HL-60/S4 (cell line): Measurements from ENCODE around the gene RAB3D.
"Not testable (repeated sequence)": the region's sequence is repeated elsewhere in the genome, so short reads cannot be mapped to it uniquely, and the experiment has no call there.

Experiments
- in situ Hi-C: fragments of 300-500 bp; cut with MboI; formaldehyde crosslinking; loops from 2 replicates; pipeline ENCODE4 v1.14.3; 2022; ENCODE audit warnings: low sequenced_read_pairs

The RAB3D gene, protein sequence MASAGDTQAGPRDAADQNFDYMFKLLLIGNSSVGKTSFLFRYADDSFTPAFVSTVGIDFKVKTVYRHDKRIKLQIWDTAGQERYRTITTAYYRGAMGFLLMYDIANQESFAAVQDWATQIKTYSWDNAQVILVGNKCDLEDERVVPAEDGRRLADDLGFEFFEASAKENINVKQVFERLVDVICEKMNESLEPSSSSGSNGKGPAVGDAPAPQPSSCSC

DNA sequence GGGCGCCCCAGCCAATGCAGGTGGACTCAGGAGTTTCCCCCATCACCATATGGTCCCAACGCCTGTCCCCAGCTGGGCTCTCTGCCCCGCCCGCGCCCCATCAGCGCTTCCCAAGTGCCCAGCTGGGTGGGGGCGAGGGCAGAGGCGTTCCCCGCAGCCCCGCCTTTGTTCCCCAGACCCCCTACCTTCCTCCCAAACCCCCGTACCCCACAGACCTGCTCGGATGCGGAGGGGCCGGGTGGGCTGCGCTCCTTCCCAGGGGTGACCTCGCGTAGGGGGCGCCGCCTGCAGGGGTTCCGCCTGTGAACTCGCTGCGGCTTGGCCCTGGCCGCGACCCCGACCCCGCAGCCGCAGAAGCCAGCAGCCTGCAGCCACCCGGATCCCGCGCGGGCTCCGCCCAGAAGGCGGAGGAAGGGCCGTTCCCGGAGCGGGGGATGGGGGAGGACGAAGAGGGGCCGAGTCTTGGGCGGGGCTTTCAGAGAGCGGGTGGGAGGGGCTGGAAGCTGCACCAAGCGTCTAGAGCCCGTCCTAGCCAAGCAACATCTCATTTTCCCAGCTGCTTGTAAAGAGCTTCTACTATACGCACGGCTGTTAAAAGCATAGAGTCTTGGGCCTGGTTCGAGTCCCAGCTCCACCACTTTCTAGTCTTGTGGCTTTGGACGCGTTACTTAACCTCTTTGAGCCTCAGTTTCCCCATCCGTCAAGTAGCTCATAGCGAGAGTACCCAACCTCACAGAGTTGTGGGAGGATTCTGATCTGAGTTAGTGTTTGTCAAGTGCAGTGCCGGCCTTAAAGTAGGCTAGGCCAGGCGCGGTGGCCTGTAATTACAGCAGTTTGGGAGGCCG lies at the start of gene RAB3D:
Gene RAB3D, minus strand, starts transcription at position 404 of the 845 bp plus-strand sequence. CDS start 2,258 bp downstream, outside the sequence.
- in situ Hi-C loops = no loop called here

DNA sequence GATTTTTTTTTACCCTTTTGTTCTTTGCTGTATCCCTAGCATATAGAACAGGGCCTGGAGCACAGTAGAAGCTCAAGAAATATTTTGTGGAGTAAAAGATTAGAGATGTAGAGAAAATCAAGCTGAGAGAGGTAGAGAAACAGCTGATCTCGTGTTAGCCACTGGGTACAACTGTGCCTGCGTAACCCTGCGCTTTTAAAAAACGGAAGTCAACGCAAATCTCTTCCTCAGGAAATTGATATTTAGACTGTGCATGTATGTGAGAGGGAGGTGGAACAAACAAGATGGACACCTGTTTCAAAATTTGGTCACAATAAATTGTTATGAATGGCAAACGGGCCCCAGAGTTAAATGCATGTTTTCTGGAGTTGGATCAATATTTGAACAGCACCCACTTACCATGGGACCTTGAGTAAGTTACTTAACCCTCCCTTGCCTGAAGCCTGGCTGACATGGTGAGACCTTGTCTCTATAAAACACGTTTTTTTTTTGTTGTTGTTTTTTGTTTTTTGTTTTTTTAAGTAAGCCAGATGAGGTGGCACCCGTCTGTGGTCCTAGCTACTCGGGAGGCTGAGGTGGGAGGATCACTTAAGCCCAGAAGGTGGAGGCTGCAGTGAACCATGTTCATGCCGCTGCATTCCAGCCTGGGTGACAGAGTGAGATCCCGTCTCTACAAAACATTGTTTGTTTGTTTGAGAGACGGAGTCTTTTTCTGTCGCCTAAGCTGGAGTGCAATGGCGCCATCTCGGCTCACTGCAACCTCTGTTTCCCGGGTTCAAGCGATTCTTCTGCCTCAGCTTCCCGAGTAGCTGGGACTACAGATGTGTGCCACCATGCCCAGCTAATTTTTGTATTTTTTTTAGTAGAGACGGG lies 47.9 kb upstream of the RAB3D start:
- in situ Hi-C loops = no loop called here

DNA sequence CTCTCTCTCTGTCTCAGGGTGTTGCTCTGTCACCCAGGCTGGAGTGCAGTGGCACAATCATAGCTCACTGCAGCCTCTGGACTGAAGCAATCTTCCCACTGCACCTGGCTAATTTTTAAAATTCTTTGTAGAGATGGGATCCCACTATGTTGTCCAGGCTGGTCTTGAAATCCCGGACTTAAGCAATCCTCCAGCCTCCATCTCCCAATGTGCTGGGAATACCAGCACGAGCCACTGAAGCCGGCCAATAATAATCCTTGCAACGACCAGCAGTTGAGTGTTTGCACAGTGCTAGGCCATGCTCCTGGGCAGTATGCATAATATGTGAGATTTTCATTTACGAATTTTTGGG lies 45.3 kb upstream of the RAB3D start:
- in situ Hi-C loops = no loop called here

DNA sequence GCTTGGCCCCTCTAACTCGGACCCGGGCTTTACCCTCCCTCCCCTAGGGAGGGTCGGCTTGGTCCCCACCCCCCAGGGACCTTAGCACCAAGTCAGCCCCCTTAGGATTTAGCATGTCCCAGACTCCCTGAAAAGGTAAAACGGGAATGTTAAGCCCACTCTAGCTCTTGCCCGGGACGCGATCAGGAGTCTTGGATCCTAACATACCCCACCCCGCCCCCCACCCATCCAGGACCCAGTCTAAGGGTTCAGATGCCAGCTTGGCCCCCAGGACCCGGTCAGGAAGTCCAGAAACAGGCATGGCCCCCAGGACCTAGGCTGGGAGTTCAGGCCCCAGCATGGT lies 44.2 kb upstream of the RAB3D start:
- in situ Hi-C loops = no loop called here

DNA sequence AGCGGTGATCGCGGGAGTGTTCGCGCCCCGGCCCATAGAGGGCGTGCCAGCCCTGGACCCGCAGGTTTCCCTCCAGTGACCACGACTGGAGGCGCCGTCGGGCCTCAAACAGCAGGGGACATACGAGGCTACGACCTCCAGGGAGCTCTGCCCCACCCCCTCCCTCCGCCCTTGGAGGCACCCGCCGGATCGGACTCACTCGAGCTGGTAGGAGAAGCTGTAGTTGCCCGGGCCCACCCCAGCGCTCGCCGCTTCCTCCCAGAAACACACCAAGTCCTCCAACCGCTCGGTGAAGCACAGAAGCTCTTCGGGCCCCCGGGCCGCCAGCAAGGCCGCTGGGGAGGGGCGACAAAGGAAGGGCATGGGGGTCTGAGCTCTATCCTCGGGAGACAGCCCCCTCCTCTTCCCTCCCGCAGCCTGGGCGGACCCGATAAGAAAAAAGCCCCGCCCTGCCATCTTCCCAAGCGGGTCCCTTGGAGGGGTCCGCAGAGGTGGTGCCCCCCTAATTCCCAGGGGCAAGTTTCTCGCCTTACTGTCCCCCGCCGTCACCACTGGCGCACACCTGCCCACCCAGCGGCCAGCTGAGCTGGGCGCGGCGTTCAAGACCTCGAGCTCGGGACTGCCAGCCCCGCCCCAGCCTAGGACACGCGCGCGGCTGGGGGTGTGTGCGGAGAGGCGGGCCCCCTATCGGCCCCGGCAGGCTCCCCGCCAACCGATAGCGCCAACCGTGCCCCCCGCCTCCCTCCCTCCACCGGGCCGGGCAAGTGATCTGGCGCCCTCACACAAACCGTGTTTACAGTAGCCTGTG lies 43.6 kb upstream of the RAB3D start:
- in situ Hi-C loops = no loop called here

DNA sequence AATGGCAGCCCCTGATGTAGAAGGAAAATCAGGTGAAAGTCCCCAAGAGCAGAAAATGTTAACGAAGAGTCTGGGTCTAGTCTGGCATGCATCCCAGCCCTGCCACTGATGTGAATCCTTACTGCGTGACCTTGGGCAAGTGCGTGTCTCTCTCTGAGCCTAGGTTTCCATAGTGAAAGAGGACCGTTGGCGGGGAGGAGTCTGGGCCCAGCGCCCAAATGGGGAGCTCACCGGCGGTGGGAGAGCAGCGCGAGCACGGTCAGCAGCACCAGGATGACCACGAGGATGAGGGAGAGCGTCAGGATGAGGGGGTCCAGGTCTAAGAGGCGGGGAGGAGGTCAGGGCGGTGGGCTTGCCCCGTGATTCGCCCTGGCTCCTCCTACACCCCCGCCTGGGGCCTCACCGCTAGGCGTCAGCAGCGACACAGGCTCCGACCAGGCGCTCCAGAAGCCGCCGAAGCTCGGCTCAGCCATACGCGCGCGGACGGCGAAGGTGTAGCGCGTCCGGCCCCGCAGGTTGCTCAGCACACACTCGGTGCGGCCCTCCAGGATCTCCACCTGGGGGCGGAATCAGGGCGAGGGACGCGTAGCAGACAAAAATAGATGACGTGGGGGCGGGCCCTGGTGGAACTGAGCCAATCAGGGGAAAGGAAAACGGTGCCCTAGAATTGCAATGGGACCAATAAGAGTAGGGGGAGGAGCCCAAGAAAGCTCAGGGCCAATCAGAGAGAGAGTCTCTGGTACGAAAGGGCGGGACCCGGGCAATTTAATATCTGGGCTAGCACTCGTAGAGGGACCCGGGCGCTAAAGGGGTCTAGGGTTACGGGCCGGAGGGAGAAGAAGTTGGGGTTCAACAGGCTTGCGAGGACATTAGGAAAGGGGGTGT lies 41.4 kb upstream of the RAB3D start:
- in situ Hi-C loops = no loop called here

DNA sequence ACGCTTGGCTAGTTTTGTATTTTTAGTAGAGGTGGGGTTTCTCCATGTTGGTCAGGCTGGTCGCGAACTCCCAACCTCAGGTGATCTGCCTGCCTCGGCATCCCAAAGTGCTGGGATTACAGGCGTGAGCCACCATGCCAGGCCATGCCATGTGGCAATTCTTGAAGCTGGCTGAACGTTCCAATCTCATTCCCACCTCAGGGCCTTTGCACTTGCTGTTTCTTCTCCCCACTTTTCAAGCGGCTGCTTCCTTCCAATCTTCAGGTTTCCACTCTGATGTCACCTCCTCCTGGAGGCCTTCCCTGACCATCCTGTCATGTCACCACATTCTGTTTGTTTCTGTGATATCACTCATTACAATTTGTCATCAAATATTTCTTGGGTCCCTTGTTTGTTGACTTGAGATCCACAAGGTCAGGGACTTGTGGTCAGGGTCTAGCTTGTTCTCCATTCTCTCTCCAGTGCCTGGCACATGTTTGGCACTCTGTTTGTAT lies 40.4 kb upstream of the RAB3D start:
- in situ Hi-C loops = no loop called here

DNA sequence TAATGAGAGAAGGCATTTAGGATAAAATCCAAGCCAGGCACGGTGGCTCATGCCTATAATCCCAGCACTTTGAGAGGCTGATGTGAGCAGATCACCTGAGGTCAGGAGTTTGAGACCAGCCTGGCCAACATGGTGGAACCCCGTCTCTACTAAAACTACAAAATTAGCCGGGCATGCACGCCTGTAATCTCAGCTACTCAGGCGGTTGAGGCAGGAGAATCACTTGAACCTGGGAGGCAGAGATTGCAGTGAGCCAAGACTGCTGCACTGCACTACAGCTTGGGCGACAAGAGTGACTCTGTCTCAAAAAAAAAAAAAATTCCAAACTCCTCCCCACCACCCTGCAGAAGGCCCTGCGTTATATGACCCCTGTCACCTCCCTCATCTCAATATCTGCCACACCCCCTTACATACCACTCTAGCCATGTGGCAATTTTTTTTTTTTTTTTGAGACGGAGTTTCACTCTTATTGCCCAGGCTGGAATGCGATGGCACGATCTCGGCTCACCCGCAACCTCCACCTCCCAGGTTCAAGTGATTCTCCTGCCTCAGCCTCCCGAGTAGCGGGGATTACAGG lies 39.9 kb upstream of the RAB3D start:
- in situ Hi-C loops = not testable (repeated sequence)

DNA sequence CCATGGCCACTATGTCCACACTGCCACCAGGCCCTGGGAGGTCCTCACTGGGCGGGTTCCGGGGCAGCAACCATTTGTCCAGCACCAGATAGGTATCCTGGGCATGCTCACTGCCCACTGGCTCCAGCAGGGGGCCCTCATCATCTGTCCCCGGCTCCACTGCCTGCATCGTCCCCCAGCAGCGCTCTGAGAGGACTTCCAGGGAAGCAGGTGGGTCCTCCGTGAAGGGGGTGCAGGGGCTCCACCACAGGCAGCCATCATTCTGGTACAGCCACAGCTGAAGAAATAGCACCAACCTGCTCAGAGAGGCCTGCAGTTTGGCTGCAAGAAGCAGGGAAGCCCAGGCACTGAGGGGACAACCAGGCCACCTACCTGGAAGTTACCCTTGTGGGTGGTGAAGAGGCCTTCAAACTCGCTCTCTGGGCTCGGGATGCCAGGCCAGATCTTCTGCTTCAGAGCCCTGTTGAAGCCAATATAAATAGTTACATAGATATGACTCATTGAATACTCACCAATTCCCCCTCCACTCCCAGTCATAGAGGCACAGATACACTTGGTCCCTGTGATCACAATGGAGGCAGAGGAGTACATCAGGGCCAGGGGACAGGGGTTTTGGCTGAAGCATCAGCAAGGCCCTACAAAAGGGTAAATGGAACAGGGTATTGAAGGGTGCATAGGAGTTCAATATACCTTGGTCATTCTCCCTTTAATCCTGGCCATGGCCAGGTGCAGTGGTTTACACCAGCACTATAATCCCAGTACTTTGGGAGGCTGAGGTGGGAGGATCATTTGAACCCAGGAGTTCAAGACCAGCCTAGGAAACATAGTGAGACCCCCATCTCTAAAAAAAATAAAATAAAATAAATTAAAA lies 39.1 kb upstream of the RAB3D start:
- in situ Hi-C loops = no loop called here

DNA sequence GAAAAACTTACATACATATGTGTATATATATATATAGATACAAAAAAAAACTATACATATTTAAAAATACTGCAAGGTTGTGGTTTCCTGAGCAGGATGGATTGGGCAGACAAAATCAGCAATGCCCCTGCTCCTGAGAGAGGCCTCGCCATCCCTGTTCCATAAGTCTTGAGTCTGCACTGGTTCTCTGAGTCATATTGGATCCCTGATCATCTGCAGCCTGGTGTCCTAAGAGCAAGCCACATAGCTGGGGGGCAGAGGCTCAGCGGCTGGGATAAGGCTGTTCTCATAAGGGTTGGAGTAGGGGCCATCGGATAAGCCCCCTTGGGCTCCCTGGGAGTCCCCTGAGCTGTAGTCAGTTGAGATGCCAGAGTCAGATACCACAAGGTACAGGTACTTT lies 38.3 kb upstream of the RAB3D start:
- in situ Hi-C loops = no loop called here

DNA sequence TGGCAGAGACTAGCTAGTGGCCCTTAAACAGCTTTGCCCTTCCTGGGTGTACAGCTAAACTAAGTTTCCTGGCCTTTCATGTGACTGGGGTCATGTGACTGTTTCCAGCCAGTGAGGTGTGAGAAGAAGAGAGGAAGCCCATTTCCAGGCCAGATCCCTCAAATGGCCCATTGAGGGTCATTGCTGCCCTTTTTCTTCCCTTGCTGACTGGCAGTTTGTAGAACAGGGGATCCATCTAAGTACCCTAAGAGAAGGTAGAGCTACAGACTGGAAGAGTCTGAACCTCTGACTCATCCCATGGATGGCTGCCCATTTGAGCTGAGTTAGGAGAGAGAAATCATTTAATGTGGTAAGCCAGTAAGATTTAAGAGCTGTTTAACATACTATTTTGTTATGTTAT lies 37.8 kb upstream of the RAB3D start:
- in situ Hi-C loops = no loop called here

DNA sequence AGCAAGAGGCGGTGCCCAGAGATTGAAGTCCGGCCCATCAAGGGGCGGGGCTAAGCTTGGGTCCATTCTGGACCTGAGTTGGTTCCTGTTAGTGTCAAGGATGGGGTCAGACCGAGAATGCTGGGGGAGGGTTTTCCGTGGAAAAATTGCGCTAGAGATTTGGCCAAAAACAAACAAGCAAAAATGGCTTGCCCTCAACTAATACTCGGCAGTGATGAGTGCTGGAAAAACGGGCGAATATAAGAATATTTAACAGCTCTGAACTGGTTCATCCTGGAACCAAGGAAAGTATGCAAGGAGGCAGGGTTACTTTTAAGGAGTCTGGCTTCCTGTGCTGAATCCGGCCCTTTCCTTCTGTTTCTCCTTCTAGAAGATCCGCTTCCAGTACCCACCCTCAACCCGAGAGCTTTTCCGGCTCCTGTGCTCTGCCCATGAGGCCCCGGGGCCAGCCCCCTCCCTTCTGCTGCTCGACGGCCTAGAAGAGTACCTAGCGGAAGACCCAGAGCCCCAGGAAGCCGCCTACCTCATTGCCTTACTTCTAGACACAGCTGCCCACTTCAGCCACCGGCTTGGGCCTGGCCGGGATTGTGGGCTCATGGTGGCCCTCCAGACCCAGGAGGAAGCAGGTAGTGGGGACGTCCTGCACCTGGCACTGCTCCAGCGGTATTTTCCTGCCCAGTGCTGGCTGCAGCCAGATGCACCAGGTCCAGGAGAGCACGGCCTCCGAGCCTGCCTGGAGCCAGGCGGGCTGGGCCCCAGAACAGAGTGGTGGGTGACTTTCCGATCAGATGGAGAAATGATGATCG lies 35.9 kb upstream of the RAB3D start:
- in situ Hi-C loops = no loop called here

DNA sequence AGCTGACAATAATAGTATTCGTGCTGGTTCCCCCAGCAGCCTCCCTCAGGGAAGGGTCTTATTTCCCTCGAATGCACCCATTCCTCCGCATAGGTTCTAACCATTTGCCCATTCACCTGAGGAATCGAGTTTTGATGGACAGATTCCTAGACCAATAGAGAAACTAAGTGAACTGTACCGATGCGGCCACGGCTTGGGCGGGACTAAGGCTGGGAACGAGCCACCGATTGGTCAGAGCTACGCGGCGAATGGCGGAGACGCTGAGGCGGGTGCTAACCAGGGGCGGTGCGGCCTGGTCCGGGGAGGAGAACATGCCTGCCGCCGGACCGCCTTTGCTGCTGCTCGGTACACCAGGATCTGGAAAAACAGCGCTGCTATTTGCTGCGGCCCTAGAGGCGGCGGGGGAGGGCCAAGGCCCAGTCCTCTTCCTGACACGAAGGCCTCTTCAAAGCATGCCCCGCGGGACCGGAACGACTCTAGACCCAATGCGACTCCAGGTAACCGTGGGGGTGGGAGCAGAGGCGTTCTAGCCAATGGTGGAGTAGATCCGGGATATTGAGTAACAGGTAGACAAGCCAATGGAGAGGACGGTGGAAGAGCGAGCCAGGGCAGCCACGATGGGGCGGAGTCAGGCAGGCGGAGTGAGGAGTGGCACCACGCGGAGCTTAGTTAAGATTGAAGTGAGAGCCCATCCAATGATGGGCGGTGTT lies 35.1 kb upstream of the RAB3D start, which contains the start of gene SWSAP1:
Gene SWSAP1, plus strand, starts transcription at position 234 of the 710 bp plus-strand sequence. Its CDS starts 15 bp downstream, at position 249.
- in situ Hi-C loops = no loop called here

DNA sequence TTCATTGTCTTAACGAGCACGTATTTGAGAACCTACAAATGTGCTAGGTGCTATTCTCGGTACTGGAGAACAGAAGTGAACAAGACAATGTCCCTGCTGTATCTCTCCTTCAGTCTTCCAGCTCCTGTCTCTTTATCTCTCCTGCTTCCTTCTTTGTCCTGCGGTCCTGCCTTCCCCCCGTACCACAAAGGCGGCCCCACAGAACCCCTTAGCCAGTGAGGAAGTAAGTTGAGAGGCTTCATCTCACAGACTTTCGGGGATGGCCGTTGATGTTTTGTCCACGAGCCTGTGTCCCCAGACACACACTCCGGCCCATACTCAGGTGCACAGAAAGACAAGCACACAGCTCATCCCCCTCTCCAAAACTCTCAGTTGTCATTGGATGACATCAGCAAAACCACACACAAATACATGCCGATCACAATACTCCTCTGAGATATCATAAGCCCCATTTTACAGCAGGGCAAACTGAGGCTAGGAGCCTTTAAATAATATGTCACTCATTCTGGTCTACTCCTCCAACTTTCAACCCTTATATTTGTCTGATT lies 34.5 kb upstream of the RAB3D start:
- in situ Hi-C loops = no loop called here

DNA sequence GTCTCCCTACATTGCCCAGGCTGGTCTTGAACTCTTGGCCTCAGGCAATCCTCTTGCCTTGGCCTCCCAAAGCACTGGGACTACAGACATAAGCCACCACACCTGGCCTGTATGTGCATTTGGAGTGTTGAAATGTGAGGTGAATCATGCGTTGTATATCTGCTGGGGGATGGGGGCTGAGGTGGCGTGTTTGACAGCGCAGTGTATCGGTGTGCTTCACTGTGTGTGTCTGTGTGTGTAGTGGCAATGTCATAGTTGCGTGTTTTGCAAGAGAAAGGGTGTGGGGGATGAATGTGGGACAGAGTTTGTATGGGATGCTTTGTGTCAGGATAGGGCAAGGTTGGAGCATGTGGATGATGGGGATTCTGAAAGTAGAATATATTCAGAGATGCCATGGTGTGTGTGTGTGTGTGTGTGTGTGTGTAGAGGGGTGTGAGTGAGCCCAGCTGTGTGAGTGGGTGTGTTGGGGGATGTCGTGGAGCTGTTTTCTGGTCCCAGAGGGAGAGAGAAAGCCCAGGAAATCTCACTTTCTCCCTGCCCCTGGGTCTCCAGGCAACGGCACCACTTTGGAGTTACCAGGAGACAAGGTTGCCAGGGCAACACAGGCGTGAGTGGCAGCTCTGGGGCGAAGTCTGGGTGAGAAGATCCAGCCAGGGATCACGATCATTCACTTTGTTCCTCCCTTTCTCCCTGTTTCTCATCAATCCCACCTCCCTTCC lies 33.9 kb upstream of the RAB3D start:
- in situ Hi-C loops = no loop called here

DNA sequence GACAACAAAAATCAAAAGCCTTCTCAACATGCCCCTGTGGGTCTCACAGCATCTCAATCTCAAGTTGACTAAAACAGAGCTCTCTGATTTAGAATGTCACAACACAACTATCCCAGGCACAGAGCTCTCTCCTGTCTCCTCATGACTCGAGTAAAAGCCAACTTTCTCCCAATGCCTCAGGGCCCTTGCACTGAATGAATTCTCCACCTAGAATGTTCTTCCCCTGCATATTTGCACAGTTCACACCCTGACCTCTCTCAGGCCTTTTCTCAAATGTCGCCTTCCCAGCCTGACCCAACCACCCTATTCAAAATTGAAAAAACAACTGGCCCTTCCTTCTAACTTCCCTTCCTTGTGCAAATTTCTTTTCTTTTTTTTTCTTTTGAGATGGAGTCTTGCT lies 31.3 kb upstream of the RAB3D start:
- in situ Hi-C loops = no loop called here
